ENCODE data around the gene CROCC2.

The CROCC2 gene

DNA sequence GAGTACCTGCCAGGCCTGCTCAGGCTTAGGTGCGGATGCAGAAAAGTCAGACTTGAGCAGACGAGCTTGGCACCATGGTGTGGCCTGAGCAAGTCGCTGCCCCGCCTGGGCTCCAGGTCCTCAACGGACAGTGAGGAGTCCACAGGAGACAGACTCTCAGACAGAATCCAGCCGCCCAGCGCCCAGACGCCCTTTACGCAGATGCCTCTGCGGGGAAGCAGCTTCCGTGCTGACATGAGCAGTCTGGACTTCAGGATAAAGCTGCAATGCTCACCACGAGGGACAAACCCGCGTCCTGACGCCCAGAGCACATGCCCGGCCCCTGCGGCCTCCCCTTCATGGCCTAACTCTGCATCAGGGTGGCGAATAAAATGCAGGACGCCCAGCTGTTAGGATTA is 6.7 kb upstream of the CROCC2 start:
- no peak overlapping the region for H3K4me3 ChIP-seq (replicated peaks; ENCODE audit: insufficient read depth, low read length)
- no peaks in the 10 kb centered on the region for H3K27me3 ChIP-seq (ENCODE audit: insufficient read depth, poor library complexity, severe bottlenecking)
- no peak overlapping the region for H3K27ac ChIP-seq (replicated peaks)
- DNase-seq (ENCODE audit: low read depth in 1 of 2, low spot score in 1 of 2) = no peak
- TF ChIP-seq, protein P1, sequence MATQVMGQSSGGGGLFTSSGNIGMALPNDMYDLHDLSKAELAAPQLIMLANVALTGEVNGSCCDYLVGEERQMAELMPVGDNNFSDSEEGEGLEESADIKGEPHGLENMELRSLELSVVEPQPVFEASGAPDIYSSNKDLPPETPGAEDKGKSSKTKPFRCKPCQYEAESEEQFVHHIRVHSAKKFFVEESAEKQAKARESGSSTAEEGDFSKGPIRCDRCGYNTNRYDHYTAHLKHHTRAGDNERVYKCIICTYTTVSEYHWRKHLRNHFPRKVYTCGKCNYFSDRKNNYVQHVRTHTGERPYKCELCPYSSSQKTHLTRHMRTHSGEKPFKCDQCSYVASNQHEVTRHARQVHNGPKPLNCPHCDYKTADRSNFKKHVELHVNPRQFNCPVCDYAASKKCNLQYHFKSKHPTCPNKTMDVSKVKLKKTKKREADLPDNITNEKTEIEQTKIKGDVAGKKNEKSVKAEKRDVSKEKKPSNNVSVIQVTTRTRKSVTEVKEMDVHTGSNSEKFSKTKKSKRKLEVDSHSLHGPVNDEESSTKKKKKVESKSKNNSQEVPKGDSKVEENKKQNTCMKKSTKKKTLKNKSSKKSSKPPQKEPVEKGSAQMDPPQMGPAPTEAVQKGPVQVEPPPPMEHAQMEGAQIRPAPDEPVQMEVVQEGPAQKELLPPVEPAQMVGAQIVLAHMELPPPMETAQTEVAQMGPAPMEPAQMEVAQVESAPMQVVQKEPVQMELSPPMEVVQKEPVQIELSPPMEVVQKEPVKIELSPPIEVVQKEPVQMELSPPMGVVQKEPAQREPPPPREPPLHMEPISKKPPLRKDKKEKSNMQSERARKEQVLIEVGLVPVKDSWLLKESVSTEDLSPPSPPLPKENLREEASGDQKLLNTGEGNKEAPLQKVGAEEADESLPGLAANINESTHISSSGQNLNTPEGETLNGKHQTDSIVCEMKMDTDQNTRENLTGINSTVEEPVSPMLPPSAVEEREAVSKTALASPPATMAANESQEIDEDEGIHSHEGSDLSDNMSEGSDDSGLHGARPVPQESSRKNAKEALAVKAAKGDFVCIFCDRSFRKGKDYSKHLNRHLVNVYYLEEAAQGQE (IDR thresholded peaks at IDR 0.05; ENCODE audit: insufficient replicate concordance, low read depth) = no peak
- TF ChIP-seq SPI1 (IDR thresholded peaks at IDR 0.05; ENCODE audit: borderline replicate concordance, low read depth) = no peak
- no peak for TF ChIP-seq GABPA (IDR thresholded peaks at IDR 0.05; ENCODE audit: low read depth)
- TF ChIP-seq CTCF (IDR thresholded peaks at IDR 0.05; ENCODE audit: insufficient read depth, low read length) = no peak

- Histone ChIP-seq H3K27ac (replicated peaks) (no peak overlapping the region), H3K4me3 (replicated peaks; ENCODE audit: insufficient read depth, low read length) (no peak overlapping the region), H3K27me3 (ENCODE audit: insufficient read depth, poor library complexity, severe bottlenecking) (no peaks in the 10 kb centered on the region)
- DNase-seq (ENCODE audit: low read depth in 1 of 2, low spot score in 1 of 2) = no peak
- TF ChIP-seq GABPA (IDR thresholded peaks at IDR 0.05; ENCODE audit: low read depth) = no peak
- TF ChIP-seq POLR2AphosphoS5 (IDR thresholded peaks at IDR 0.05; ENCODE audit: low read depth) = no peak
- TF ChIP-seq, protein P1 (IDR thresholded peaks at IDR 0.05; ENCODE audit: insufficient replicate concordance, low read depth) = no peak
Observed at GRCh38 chr2:240900141-240900860, 5.8 kb upstream of the CROCC2 start.

DNA sequence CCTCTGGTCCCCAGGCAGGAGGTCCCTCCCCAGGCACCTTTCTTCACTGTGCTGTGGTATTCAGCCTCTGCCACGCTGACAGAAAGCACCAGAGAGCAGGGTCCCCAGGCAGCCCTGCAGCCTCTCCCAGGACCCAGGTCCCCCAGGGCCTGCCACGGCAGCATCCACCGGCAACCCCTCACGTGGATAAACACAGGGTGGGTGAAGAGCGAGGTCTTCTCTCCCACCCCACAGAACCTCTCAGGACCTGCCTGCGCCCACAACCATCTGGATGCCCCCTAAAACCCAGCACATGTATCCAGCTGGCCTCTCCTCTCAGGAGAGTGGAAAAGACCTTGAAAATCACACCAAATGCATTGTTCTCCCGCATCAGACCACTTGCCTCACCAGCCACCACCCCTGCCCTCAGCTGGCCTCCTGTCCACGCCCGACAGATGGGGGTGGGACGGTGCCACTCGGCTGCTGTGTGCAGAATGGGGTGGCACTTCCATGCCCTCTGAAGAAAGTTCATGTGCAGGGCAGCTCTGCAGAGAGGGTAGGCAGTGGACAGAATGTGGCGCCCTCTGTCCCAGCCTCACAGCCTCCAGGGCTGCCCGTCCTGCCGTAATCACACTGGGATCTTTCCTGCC is 4.0 kb upstream of the CROCC2 start:
- Histone ChIP-seq H3K4me3 (replicated peaks; ENCODE audit: insufficient read depth, low read length) (no peak overlapping the region), H3K27me3 (ENCODE audit: insufficient read depth, poor library complexity, severe bottlenecking) (no peaks in the 10 kb centered on the region), H3K27ac (replicated peaks) (no peak overlapping the region)
- TF ChIP-seq, protein P1 (IDR thresholded peaks at IDR 0.05; ENCODE audit: insufficient replicate concordance, low read depth) = no peak
- no peak for TF ChIP-seq SPI1 (IDR thresholded peaks at IDR 0.05; ENCODE audit: borderline replicate concordance, low read depth)
- TF ChIP-seq CTCF (IDR thresholded peaks at IDR 0.05; ENCODE audit: insufficient read depth, low read length) = no peak
- TF ChIP-seq GABPA (IDR thresholded peaks at IDR 0.05; ENCODE audit: low read depth) = no peak
- TF ChIP-seq POLR2AphosphoS5 (IDR thresholded peaks at IDR 0.05; ENCODE audit: low read depth) = no peak
- no peak for DNase-seq (ENCODE audit: low read depth in 1 of 2, low spot score in 1 of 2)

All from HL-60 (cell line).